B cell (primary cell): ENCODE results near the gene TARBP2. TPM values are rescaled to one million over a fixed set of nuclear protein-coding genes. Genes with fewer than 3 reads are reported as not detected.

Experiments used
- ATAC-seq: fragments of 200-7000 bp; cut with Tn5 transposase; one replicate; pipeline ENCODE4 v1.10.0; 2021; ENCODE audit warnings: low read depth, mild to moderate bottlenecking, moderate number of reproducible peaks, moderate library complexity
- CTCF ChIA-PET: fragments of 350-600 bp; sonication (Branson Sonifier 250); formaldehyde crosslinking; loops from one replicate; lab custom pipeline; 2021; ENCODE audit warnings: antibody characterized with exemption, inconsistent platforms; lab: Charles Lee
- POLR2A ChIA-PET: fragments of 350-600 bp; sonication (Branson Sonifier 250); formaldehyde crosslinking; loops from one replicate; lab custom pipeline; 2021; ENCODE audit warnings: antibody characterized with exemption; lab: Charles Lee
- DNase-seq: peaks from one replicate; pipeline ENCODE4 v3.0.0; 2013
- H2AFZ ChIP-seq: 2 replicates; pipeline ENCODE4 v1.6.1; 2012; ENCODE audit warnings: mild to moderate bottlenecking, low read depth, low read length; ENCODE audit not compliant: insufficient read depth, poor library complexity, severe bottlenecking
- H3K27ac ChIP-seq, 2 donors: 1 replicate in 1 of 2; 2 replicates in 1 of 2; pipeline ENCODE4 v1.5.1; 2012 to 2013; ENCODE audit warnings: low read length in 2 of 2, mild to moderate bottlenecking in 2 of 2, moderate library complexity in 1 of 2
- H3K27me3 ChIP-seq, 4 experiments: fragments of 200-600 bp in 1 of 4; sonication (generic) in 1 of 4; replicated peaks in 1 of 4; 1 replicate in 2 of 4; 2 replicates in 2 of 4; pipeline versions ENCODE4 v1.6.1 to v1.7.0; 2013 to 2016; ENCODE audit warnings: low read length in 3 of 4, mild to moderate bottlenecking in 2 of 4, mixed read lengths in 1 of 4, moderate library complexity in 1 of 4; ENCODE audit not compliant: insufficient read depth in 4 of 4, control insufficient read depth in 3 of 4; ENCODE audit errors: control extremely low read depth in 1 of 4
- H3K36me3 ChIP-seq, 2 experiments: replicated peaks in 1 of 2; 1 replicate in 1 of 2; 2 replicates in 1 of 2; pipeline versions ENCODE4 v1.6.1 to v1.7.1; 2013; ENCODE audit warnings: low read length in 1 of 2; ENCODE audit not compliant: insufficient read depth in 2 of 2, control insufficient read depth in 1 of 2; ENCODE audit errors: control extremely low read depth in 1 of 2, extremely low read depth in 1 of 2
- H3K4me1 ChIP-seq, 2 donors: fragments of 200-600 bp in 1 of 2; sonication (generic) in 1 of 2; 1 replicate in 1 of 2; 2 replicates in 1 of 2; pipeline versions ENCODE4 v1.5.1 to v1.6.1; 2013 to 2017; ENCODE audit warnings: low read length in 2 of 2; ENCODE audit not compliant: control insufficient read depth in 2 of 2, insufficient read depth in 2 of 2
- H3K4me2 ChIP-seq: replicated peaks from 2 replicates; pipeline ENCODE3; 2012; ENCODE audit warnings: mild to moderate bottlenecking, low read depth, low read length; ENCODE audit not compliant: poor library complexity, severe bottlenecking
- H3K4me3 ChIP-seq, 5 experiments: fragments of 200-600 bp in 1 of 5; sonication (generic) in 1 of 5; 1 replicate in 3 of 5; 2 replicates in 2 of 5; pipeline versions ENCODE4 v1.5.1 to v1.7.0; 2011 to 2016; ENCODE audit warnings: low read length in 4 of 5, mild to moderate bottlenecking in 4 of 5, low read depth in 2 of 5, control low read depth in 1 of 5, moderate library complexity in 1 of 5; ENCODE audit not compliant: insufficient read depth in 1 of 5; ENCODE audit errors: control extremely low read depth in 1 of 5, extremely low read depth in 1 of 5
- H3K79me2 ChIP-seq: fragments of 200-600 bp; sonication (generic); one replicate; pipeline ENCODE4 v1.6.0; 2016; ENCODE audit warnings: low read length; ENCODE audit not compliant: control insufficient read depth, insufficient read depth
- H3K9ac ChIP-seq: fragments of 200-600 bp; sonication (generic); 2 replicates; pipeline ENCODE4 v1.6.1; 2017; ENCODE audit warnings: mild to moderate bottlenecking, low read length, moderate library complexity
- H3K9me3 ChIP-seq, 3 donors: one replicate each; pipeline versions ENCODE4 v1.6.1 to v1.7.1; 2013; ENCODE audit warnings: low read length in 2 of 3; ENCODE audit not compliant: control insufficient read depth in 2 of 3, insufficient read depth in 1 of 3; ENCODE audit errors: control extremely low read depth in 1 of 3
- H4K20me1 ChIP-seq: 2 replicates; pipeline ENCODE4 v1.6.0; 2012; ENCODE audit warnings: mild to moderate bottlenecking, low read length; ENCODE audit not compliant: insufficient read depth, control insufficient read depth, poor library complexity, severe bottlenecking
- H3K27ac Mint-ChIP-seq: one replicate; pipeline ENCODE4 v1.8.0; 2021; ENCODE audit warnings: mixed read lengths
- H3K27me3 Mint-ChIP-seq: one replicate; pipeline ENCODE4 v1.8.0; 2021; ENCODE audit warnings: mixed read lengths
- H3K4me1 Mint-ChIP-seq: one replicate; pipeline ENCODE4 v1.8.0; 2021; ENCODE audit warnings: mixed read lengths
- H3K4me3 Mint-ChIP-seq: one replicate; pipeline ENCODE4 v1.8.0; 2021; ENCODE audit warnings: mixed read lengths
- H3K9me3 Mint-ChIP-seq: one replicate; pipeline ENCODE4 v1.8.0; 2022; ENCODE audit warnings: mixed read lengths; ENCODE audit not compliant: insufficient read depth
- EZH2 ChIP-seq: IDR thresholded peaks from 2 replicates; pipeline ENCODE4 v1.6.1; 2012; ENCODE audit warnings: borderline replicate concordance, low read depth, mild to moderate bottlenecking, moderate library complexity, low read length; ENCODE audit not compliant: insufficient read depth, poor library complexity, severe bottlenecking
- WGBS: methylation state at CpG from one replicate; pipeline ENCODE4 v1.1.5; 2013; ENCODE audit warnings: missing lambda C conversion rate; ENCODE audit not compliant: insufficient coverage; 5-methylcytosine and 5-hydroxymethylcytosine counted together
- intact Hi-C: fragments of 100-400 bp; cut with micrococcal nuclease; formaldehyde crosslinking; loops from one replicate; pipeline ENCODE4 v1.10.0; 2022
- polyA plus RNA-seq: library from polyadenylated mRNA; depleted of rRNA; stranded (reverse); fragments of >200 nt; gene quantifications from 2 replicates; pipeline ENCODE4 v1.2.3, GENCODE V29; 2012
- total RNA-seq, 2 donors: library from RNA; stranded (reverse); fragments of 120-200 nt in 1 of 2; gene quantifications; 1 replicate in 1 of 2; 2 replicates in 1 of 2; pipeline versions ENCODE4 v1.2.3 to v1.2.4, GENCODE V29; 2013 to 2022
- TF ChIP-seq, protein P1 (sequence below): fragments of 200-600 bp; IDR thresholded peaks from one replicate; pipeline ENCODE4 v1.8.0; 2022; ENCODE audit warnings: antibody characterized with exemption, mild to moderate bottlenecking

The TARBP2 gene
- total and polyA plus RNA-seq, 2 donors (not counting 1 experiment from before 2014, with no cell fraction given), result 41.6 to 47.2 TPM

- Histone ChIP-seq H3K4me3 (no peak overlapping the region), H3K4me1 (no peaks in the 10 kb centered on the region), H3K27me3 (no peaks in the 10 kb centered on the region), H3K9ac (no peak overlapping the region), H3K36me3 (peaks cover 0 to 42% of the 10 kb centered on the region in 2 experiments), H2AFZ (no peak overlapping the region), H3K4me2 (no peak overlapping the region), H3K79me2 (no peaks in the 10 kb centered on the region), H3K27ac (peak overlapping the region in 1 of 2 donors; percentile 6), H3K9me3 (no peaks in the 10 kb centered on the region), H4K20me1 (peaks cover 21% of the 10 kb centered on the region)
- TF ChIP-seq, protein P1, sequence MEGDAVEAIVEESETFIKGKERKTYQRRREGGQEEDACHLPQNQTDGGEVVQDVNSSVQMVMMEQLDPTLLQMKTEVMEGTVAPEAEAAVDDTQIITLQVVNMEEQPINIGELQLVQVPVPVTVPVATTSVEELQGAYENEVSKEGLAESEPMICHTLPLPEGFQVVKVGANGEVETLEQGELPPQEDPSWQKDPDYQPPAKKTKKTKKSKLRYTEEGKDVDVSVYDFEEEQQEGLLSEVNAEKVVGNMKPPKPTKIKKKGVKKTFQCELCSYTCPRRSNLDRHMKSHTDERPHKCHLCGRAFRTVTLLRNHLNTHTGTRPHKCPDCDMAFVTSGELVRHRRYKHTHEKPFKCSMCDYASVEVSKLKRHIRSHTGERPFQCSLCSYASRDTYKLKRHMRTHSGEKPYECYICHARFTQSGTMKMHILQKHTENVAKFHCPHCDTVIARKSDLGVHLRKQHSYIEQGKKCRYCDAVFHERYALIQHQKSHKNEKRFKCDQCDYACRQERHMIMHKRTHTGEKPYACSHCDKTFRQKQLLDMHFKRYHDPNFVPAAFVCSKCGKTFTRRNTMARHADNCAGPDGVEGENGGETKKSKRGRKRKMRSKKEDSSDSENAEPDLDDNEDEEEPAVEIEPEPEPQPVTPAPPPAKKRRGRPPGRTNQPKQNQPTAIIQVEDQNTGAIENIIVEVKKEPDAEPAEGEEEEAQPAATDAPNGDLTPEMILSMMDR, result no peak
- no peak for TF ChIP-seq EZH2
- DNase-seq (no peak), ATAC-seq (no peak)
- H3K9me3 Mint-ChIP-seq, result no peaks in the 10 kb centered on the region
- peaks cover 7% of the 10 kb centered on the region for H3K4me1 Mint-ChIP-seq
- no peaks in the 10 kb centered on the region for H3K27me3 Mint-ChIP-seq
- ChIA-PET CTCF (no interaction called here), POLR2A (no interaction called here)
- intact Hi-C loops, result no loop called here
- H3K27ac Mint-ChIP-seq, result no peak overlapping the region
- 98% methylated on average over 6 of the region's 10 CpGs for WGBS
- no peak overlapping the region for H3K4me3 Mint-ChIP-seq
Measured at GRCh38 chr12:53485955-53486735, 14.9 kb upstream of the TARBP2 start.

- 91% methylated on average over 16 of the region's 17 CpGs for WGBS
- ATAC-seq (no peak), DNase-seq (no peak)
- H4K20me1 ChIP-seq, result peaks cover 15% of the 10 kb centered on the region
- no peak overlapping the region for H3K4me2 ChIP-seq
- H3K27ac Mint-ChIP-seq, result no peak overlapping the region
- no peak overlapping the region for H3K4me3 Mint-ChIP-seq
- POLR2A ChIA-PET, result interaction anchor here (0.5 kb wide), 1 partner anchor 489 kb away, joined by 3 read pairs; no protein-coding TSS in a partner anchor
- H3K27me3 ChIP-seq, result no peaks in the 10 kb centered on the region
- peak overlapping the region in 1 of 2 donors; percentile 6 for H3K27ac ChIP-seq
- no peaks in the 10 kb centered on the region for H3K9me3 Mint-ChIP-seq
- intact Hi-C loops, result no loop called here
- H3K27me3 Mint-ChIP-seq, result no peaks in the 10 kb centered on the region
- H3K4me1 Mint-ChIP-seq, result peaks cover 7% of the 10 kb centered on the region
- CTCF ChIA-PET, result no interaction called here
- no peak overlapping the region for H3K4me3 ChIP-seq
- H3K9me3 ChIP-seq, result no peaks in the 10 kb centered on the region
- peaks cover 0 to 37% of the 10 kb centered on the region in 2 experiments for H3K36me3 ChIP-seq
- H3K79me2 ChIP-seq, result no peaks in the 10 kb centered on the region
- H3K4me1 ChIP-seq, result peaks cover 0 to under 1% of the 10 kb centered on the region in 2 donors
- no peak for TF ChIP-seq EZH2
- TF ChIP-seq, protein P1, result no peak
- H2AFZ ChIP-seq, result no peak overlapping the region
- H3K9ac ChIP-seq, result no peak overlapping the region
Measured at GRCh38 chr12:53486736-53487487, 14.2 kb upstream of the TARBP2 start.
